ENCODE data around the gene VASN.

VASN gene

GRCh38 chr16:4373356-4373908 is 1.8 kb downstream of the VASN start:
- DNase-seq: no peak

GRCh38 chr16:4373909-4374742 is 2.5 kb downstream of the VASN start:
- DNase-seq: no peak

- DNase-seq: no peak
Measured at GRCh38 chr16:4375717-4376116, 4.1 kb downstream of the VASN start.

- DNase-seq: no peak
Measured at GRCh38 chr16:4376126-4376892, 4.7 kb downstream of the VASN start.

GRCh38 chr16:4376893-4377572 is 5.4 kb downstream of the VASN start:
- no peak for DNase-seq

- DNase-seq: no peak
Measured at GRCh38 chr16:4377573-4378154, 6.0 kb downstream of the VASN start.

- no peak for DNase-seq
Measured at GRCh38 chr16:4378161-4378666, 6.6 kb downstream of the VASN start.

- DNase-seq: no peak
Measured at GRCh38 chr16:4378999-4379690, 7.5 kb downstream of the VASN start.

GRCh38 chr16:4380119-4381063 is 8.7 kb downstream of the VASN start:
- no peak for DNase-seq

GRCh38 chr16:4381072-4381934 is 9.7 kb downstream of the VASN start:
- DNase-seq: no peak

- DNase-seq: no peak
Measured at GRCh38 chr16:4381935-4382794, 10.5 kb downstream of the VASN start.

GRCh38 chr16:4382795-4383357 is 11.2 kb downstream of the VASN start:
- no peak for DNase-seq

- DNase-seq: no peak
Measured at GRCh38 chr16:4383591-4384444, 12.2 kb downstream of the VASN start.

- DNase-seq: no peak
Measured at GRCh38 chr16:4384509-4384942, 12.9 kb downstream of the VASN start.

- DNase-seq: no peak
Measured at GRCh38 chr16:4385066-4385788, 13.6 kb downstream of the VASN start.

- DNase-seq: no peak
Measured at GRCh38 chr16:4385789-4386450, 14.3 kb downstream of the VASN start.
